Suprapubic skin (tissue), 4 donors: ENCODE data around the gene ENO1.

Source experiments
- POLR2A ChIP-seq, 2 donors: fragments of 450-650 bp; IDR thresholded peaks; one replicate each; pipeline ENCODE4 v1.6.1; 2017; ENCODE audit warnings: antibody characterized with exemption in 2 of 2, mild to moderate bottlenecking in 2 of 2, moderate library complexity in 2 of 2
- POLR2AphosphoS5 ChIP-seq, 3 donors: sonication (generic); formaldehyde crosslinking; IDR thresholded peaks; one replicate each; pipeline ENCODE4 v1.6.1; 2017; ENCODE audit warnings: antibody characterized with exemption in 3 of 3
- TF ChIP-seq, protein P1 (sequence below), 2 donors: fragments of 200-600 bp in 1 of 2; fragments of 450-650 bp in 1 of 2; sonication (generic) in 1 of 2; IDR thresholded peaks; one replicate each; pipeline ENCODE4 v1.5.1; 2016 to 2019; ENCODE audit warnings: antibody characterized with exemption in 2 of 2, mild to moderate bottlenecking in 1 of 2, moderate library complexity in 1 of 2

DNA sequence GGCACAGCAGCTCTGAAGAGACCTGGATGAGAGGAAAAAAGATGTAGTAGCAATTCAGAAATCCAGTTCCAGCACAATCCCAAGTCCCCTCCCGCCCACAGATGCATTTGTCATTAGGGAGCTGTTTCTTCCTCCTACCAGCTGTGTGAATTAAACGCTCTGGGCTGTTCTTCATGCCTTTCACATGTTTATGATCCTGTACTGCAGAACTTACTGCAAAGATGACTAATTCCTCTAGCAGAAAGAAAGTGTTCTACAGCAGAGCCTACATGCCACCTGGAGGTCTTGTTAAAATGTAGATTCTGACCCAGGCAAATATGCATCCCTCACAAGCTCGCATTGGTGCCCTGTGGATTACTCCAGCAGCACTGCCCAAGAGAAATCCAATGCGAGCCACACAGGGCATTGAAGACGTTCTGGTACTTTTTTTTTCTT lies 6.5 kb downstream of the ENO1 start:
- TF ChIP-seq POLR2A (IDR thresholded peaks at IDR 0.05) (no peak), POLR2AphosphoS5 (IDR thresholded peaks at IDR 0.05) (no peak)
- TF ChIP-seq, protein P1, sequence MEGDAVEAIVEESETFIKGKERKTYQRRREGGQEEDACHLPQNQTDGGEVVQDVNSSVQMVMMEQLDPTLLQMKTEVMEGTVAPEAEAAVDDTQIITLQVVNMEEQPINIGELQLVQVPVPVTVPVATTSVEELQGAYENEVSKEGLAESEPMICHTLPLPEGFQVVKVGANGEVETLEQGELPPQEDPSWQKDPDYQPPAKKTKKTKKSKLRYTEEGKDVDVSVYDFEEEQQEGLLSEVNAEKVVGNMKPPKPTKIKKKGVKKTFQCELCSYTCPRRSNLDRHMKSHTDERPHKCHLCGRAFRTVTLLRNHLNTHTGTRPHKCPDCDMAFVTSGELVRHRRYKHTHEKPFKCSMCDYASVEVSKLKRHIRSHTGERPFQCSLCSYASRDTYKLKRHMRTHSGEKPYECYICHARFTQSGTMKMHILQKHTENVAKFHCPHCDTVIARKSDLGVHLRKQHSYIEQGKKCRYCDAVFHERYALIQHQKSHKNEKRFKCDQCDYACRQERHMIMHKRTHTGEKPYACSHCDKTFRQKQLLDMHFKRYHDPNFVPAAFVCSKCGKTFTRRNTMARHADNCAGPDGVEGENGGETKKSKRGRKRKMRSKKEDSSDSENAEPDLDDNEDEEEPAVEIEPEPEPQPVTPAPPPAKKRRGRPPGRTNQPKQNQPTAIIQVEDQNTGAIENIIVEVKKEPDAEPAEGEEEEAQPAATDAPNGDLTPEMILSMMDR (IDR thresholded peaks at IDR 0.05), result no peak
